ENCODE data around the gene STK38.

Gene STK38

DNA sequence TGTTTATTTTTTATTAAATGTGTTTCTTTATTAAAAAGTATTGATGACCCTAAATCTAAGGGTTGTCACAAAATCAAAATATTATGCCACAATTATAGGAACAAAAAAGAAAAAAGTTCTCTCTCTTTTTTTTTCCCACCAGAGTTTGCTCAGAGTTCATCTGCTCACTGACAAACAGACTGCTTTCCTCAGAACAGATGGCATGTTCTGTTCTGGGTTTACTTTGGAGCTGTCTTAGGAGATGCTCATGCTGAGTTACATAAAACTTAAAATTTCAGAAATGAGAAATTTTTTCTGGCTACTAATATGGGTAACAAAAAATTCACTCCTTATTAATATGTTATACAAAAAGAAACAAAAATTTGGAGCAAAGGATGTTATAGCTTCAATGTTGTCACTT is 30.3 kb downstream of the STK38 start:
- no peak for DNase-seq
- H2BK15ac ChIP-seq (replicated peaks; ENCODE audit: low read depth): no peak overlapping the region
- no peak overlapping the region for H2BK5ac ChIP-seq (ENCODE audit: low read length)
- no peak overlapping the region for H2BK120ac ChIP-seq (ENCODE audit: low read depth, low read length)
- no peak overlapping the region for H3K27ac ChIP-seq (ENCODE audit: low read depth, low read length)
- no peak overlapping the region for H3K4me2 ChIP-seq (ENCODE audit: low read length)
- no peak overlapping the region for H3K23ac ChIP-seq (ENCODE audit: low read length)
- no peaks in the 10 kb centered on the region for H3K79me2 ChIP-seq (ENCODE audit: control insufficient read depth, insufficient read depth, low read length)
- H3K27me3 ChIP-seq (ENCODE audit: insufficient read depth, low read length, poor library complexity): no peaks in the 10 kb centered on the region
- H3K4ac ChIP-seq (ENCODE audit: low read depth, low read length): no peak overlapping the region
- H3K79me1 ChIP-seq (ENCODE audit: low read length): no peaks in the 10 kb centered on the region
- H3K4me3 ChIP-seq (ENCODE audit: low read length): no peak overlapping the region
- no peaks in the 10 kb centered on the region for H3K4me1 ChIP-seq (ENCODE audit: control insufficient read depth, low read depth, low read length)
- H3K36me3 ChIP-seq (ENCODE audit: control insufficient read depth, insufficient read depth, low read length): no peaks in the 10 kb centered on the region
- H2AK5ac ChIP-seq (ENCODE audit: low read length): no peak overlapping the region
- H4K5ac ChIP-seq (ENCODE audit: low read length): no peak overlapping the region
- H3K18ac ChIP-seq (ENCODE audit: low read length): no peak overlapping the region
- H3K56ac ChIP-seq (ENCODE audit: low read length): no peak overlapping the region
- H3K9ac ChIP-seq (ENCODE audit: low read length): no peak overlapping the region
- no peak overlapping the region for H4K8ac ChIP-seq (ENCODE audit: low read depth, low read length)

DNA sequence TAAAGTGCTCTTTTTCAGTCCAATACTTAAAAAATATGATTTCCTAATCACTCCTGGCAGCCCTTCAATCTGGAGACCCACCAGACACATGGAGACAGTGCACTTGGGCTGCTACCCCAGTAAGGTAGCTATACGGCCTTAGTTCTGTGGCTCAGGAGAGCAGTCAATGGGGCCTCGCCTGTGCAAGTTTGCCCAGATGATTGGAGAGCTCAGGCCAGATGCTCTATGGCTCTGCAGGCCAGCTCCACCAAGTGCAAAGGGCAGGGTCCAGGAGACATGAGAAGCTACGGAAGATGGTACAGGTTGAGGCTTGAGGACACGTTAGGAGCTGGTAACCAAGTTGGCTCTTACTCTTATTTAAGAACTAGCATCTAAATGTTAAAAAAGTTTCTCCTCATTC is 30.7 kb downstream of the STK38 start:
- Histone ChIP-seq H3K23ac (ENCODE audit: low read length) (no peak overlapping the region), H3K4me3 (ENCODE audit: low read length) (no peak overlapping the region), H3K79me2 (ENCODE audit: control insufficient read depth, insufficient read depth, low read length) (no peaks in the 10 kb centered on the region), H4K8ac (ENCODE audit: low read depth, low read length) (no peak overlapping the region), H3K27me3 (ENCODE audit: insufficient read depth, low read length, poor library complexity) (no peaks in the 10 kb centered on the region), H2AK5ac (ENCODE audit: low read length) (no peak overlapping the region), H3K36me3 (ENCODE audit: control insufficient read depth, insufficient read depth, low read length) (no peaks in the 10 kb centered on the region), H3K4me2 (ENCODE audit: low read length) (no peak overlapping the region), H3K18ac (ENCODE audit: low read length) (no peak overlapping the region), H3K9ac (ENCODE audit: low read length) (no peak overlapping the region), H2BK120ac (ENCODE audit: low read depth, low read length) (no peak overlapping the region), H4K5ac (ENCODE audit: low read length) (no peak overlapping the region), H3K27ac (ENCODE audit: low read depth, low read length) (no peak overlapping the region), H3K4me1 (ENCODE audit: control insufficient read depth, low read depth, low read length) (no peaks in the 10 kb centered on the region), H3K56ac (ENCODE audit: low read length) (no peak overlapping the region), H3K4ac (ENCODE audit: low read depth, low read length) (no peak overlapping the region), H2BK15ac (replicated peaks; ENCODE audit: low read depth) (no peak overlapping the region), H3K79me1 (ENCODE audit: low read length) (no peaks in the 10 kb centered on the region), H2BK5ac (ENCODE audit: low read length) (no peak overlapping the region)
- no peak for DNase-seq
- WGBS (ENCODE audit: extremely low coverage, insufficient coverage, low lambda C conversion rate): no CpG with 5 or more reads among the region's 4 CpGs

DNA sequence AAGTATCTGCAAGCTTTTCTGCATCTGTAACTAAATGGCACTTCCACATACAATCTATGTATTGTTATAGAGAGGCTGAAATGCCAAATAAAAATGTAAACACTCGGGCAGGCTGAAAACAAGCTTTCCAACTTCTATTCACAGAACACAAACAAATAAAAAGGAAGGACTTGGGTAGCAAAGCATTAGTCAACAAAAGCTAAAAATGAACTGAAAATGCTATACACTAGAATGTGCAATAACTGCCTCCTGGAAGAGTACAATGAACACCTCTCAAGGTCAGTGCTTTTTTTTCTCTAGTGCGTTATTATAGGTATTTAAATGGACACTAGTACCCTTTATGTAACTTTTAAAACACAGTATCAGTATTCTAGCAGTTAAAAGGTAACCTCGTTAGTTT is 31.4 kb downstream of the STK38 start:
- Histone ChIP-seq H3K18ac (ENCODE audit: low read length) (no peak overlapping the region), H2AK5ac (ENCODE audit: low read length) (no peak overlapping the region), H2BK15ac (replicated peaks; ENCODE audit: low read depth) (no peak overlapping the region), H3K79me1 (ENCODE audit: low read length) (no peaks in the 10 kb centered on the region), H3K27ac (ENCODE audit: low read depth, low read length) (no peak overlapping the region), H3K4me3 (ENCODE audit: low read length) (no peak overlapping the region), H3K4me2 (ENCODE audit: low read length) (no peak overlapping the region), H4K5ac (ENCODE audit: low read length) (no peak overlapping the region), H3K56ac (ENCODE audit: low read length) (no peak overlapping the region), H3K36me3 (ENCODE audit: control insufficient read depth, insufficient read depth, low read length) (no peaks in the 10 kb centered on the region), H3K23ac (ENCODE audit: low read length) (no peak overlapping the region), H4K8ac (ENCODE audit: low read depth, low read length) (no peak overlapping the region), H3K79me2 (ENCODE audit: control insufficient read depth, insufficient read depth, low read length) (no peaks in the 10 kb centered on the region), H2BK120ac (ENCODE audit: low read depth, low read length) (no peak overlapping the region), H3K9ac (ENCODE audit: low read length) (no peak overlapping the region), H3K4ac (ENCODE audit: low read depth, low read length) (no peak overlapping the region), H2BK5ac (ENCODE audit: low read length) (no peak overlapping the region), H3K27me3 (ENCODE audit: insufficient read depth, low read length, poor library complexity) (no peaks in the 10 kb centered on the region), H3K4me1 (ENCODE audit: control insufficient read depth, low read depth, low read length) (no peaks in the 10 kb centered on the region)
- no CpG with 5 or more reads among the region's 3 CpGs for WGBS (ENCODE audit: extremely low coverage, insufficient coverage, low lambda C conversion rate)
- DNase-seq: no peak

- Histone ChIP-seq H3K36me3 (ENCODE audit: control insufficient read depth, insufficient read depth, low read length) (no peaks in the 10 kb centered on the region), H3K23ac (ENCODE audit: low read length) (no peak overlapping the region)
- no CpG with 5 or more reads among the region's 8 CpGs for WGBS (ENCODE audit: extremely low coverage, insufficient coverage, low lambda C conversion rate)
Observed at GRCh38 chr6:36514554-36515456, 32.5 kb downstream of the STK38 start.

DNA sequence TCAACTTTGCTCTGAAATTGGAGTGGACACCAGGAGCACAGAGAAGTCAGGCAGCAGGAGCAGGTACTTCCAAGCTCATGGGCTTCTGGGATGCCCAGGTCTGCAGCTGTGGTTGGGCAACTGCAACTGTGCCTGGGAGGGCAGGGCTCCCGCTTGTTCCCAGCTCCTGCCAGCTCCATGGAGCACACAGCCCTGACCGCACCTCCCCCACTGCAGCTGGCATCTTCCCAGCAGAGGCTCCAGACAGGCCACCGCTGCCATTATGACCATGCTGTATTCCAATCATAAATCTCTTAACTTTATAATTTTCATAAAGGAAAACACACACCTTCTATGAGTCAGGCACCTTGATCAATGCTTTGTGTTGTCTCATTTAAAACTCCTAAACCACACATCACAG is 36.9 kb downstream of the STK38 start:
- no peak overlapping the region for H2BK120ac ChIP-seq (ENCODE audit: low read depth, low read length)
- H4K8ac ChIP-seq (ENCODE audit: low read depth, low read length): no peak overlapping the region
- H3K4me1 ChIP-seq (ENCODE audit: control insufficient read depth, low read depth, low read length): no peaks in the 10 kb centered on the region
- DNase-seq: no peak
- WGBS (ENCODE audit: extremely low coverage, insufficient coverage, low lambda C conversion rate): no CpG with 5 or more reads among the region's 3 CpGs
- H2BK15ac ChIP-seq (replicated peaks; ENCODE audit: low read depth): no peak overlapping the region
- no peak overlapping the region for H3K4me3 ChIP-seq (ENCODE audit: low read length)
- H3K18ac ChIP-seq (ENCODE audit: low read length): no peak overlapping the region
- H3K4ac ChIP-seq (ENCODE audit: low read depth, low read length): no peak overlapping the region
- H3K27ac ChIP-seq (ENCODE audit: low read depth, low read length): no peak overlapping the region
- H2AK5ac ChIP-seq (ENCODE audit: low read length): no peak overlapping the region
- H3K27me3 ChIP-seq (ENCODE audit: insufficient read depth, low read length, poor library complexity): no peaks in the 10 kb centered on the region
- H3K56ac ChIP-seq (ENCODE audit: low read length): no peak overlapping the region
- H3K9ac ChIP-seq (ENCODE audit: low read length): no peak overlapping the region
- H2BK5ac ChIP-seq (ENCODE audit: low read length): no peak overlapping the region
- no peak overlapping the region for H3K23ac ChIP-seq (ENCODE audit: low read length)
- H4K5ac ChIP-seq (ENCODE audit: low read length): no peak overlapping the region
- no peaks in the 10 kb centered on the region for H3K79me2 ChIP-seq (ENCODE audit: control insufficient read depth, insufficient read depth, low read length)
- H3K79me1 ChIP-seq (ENCODE audit: low read length): no peaks in the 10 kb centered on the region
- peaks cover 2% of the 10 kb centered on the region for H3K36me3 ChIP-seq (ENCODE audit: control insufficient read depth, insufficient read depth, low read length)
- no peak overlapping the region for H3K4me2 ChIP-seq (ENCODE audit: low read length)

More at GRCh38 chr6:36514554-36515456, 32.5 kb downstream of the STK38 start:
- no peak overlapping the region for H4K5ac ChIP-seq (ENCODE audit: low read length)
- H3K27ac ChIP-seq (ENCODE audit: low read depth, low read length): no peak overlapping the region
- H2BK5ac ChIP-seq (ENCODE audit: low read length): no peak overlapping the region
- no peak overlapping the region for H3K4me3 ChIP-seq (ENCODE audit: low read length)
- H3K4ac ChIP-seq (ENCODE audit: low read depth, low read length): no peak overlapping the region
- no peak overlapping the region for H3K9ac ChIP-seq (ENCODE audit: low read length)
- H3K4me2 ChIP-seq (ENCODE audit: low read length): no peak overlapping the region
- no peaks in the 10 kb centered on the region for H3K79me2 ChIP-seq (ENCODE audit: control insufficient read depth, insufficient read depth, low read length)
- no peaks in the 10 kb centered on the region for H3K4me1 ChIP-seq (ENCODE audit: control insufficient read depth, low read depth, low read length)
- H3K56ac ChIP-seq (ENCODE audit: low read length): no peak overlapping the region
- H3K79me1 ChIP-seq (ENCODE audit: low read length): no peaks in the 10 kb centered on the region
- H4K8ac ChIP-seq (ENCODE audit: low read depth, low read length): no peak overlapping the region
- H2BK15ac ChIP-seq (replicated peaks; ENCODE audit: low read depth): no peak overlapping the region
- H2BK120ac ChIP-seq (ENCODE audit: low read depth, low read length): no peak overlapping the region
- H3K27me3 ChIP-seq (ENCODE audit: insufficient read depth, low read length, poor library complexity): no peaks in the 10 kb centered on the region
- no peak for DNase-seq
- no peak overlapping the region for H2AK5ac ChIP-seq (ENCODE audit: low read length)
- H3K18ac ChIP-seq (ENCODE audit: low read length): no peak overlapping the region

DNA sequence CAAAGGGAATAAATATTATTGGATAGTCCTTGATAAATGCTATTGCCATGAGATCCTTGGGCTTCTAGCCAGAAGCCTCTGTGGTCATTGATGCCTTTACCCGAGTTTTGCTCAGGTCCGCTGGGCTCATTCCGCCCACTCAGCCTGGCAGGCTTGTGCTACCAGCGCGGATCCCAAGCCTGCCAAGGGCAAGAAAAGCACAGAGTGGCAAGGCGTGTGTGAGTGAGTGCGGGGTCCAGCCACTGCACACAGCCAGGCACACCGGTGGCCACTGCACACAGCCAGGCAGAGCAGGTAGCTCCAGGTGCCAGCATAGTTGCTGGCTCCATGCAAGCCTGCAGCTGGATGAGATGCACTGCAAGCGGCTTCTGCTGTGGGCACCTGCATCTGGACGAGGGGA is 38.7 kb downstream of the STK38 start:
- Histone ChIP-seq H2BK15ac (replicated peaks; ENCODE audit: low read depth) (no peak overlapping the region), H2BK120ac (ENCODE audit: low read depth, low read length) (no peak overlapping the region), H3K18ac (ENCODE audit: low read length) (no peak overlapping the region), H3K23ac (ENCODE audit: low read length) (no peak overlapping the region), H3K4me3 (ENCODE audit: low read length) (no peak overlapping the region), H2BK5ac (ENCODE audit: low read length) (no peak overlapping the region), H3K4me1 (ENCODE audit: control insufficient read depth, low read depth, low read length) (no peaks in the 10 kb centered on the region), H3K79me2 (ENCODE audit: control insufficient read depth, insufficient read depth, low read length) (no peaks in the 10 kb centered on the region), H4K8ac (ENCODE audit: low read depth, low read length) (no peak overlapping the region), H2AK5ac (ENCODE audit: low read length) (no peak overlapping the region), H3K27ac (ENCODE audit: low read depth, low read length) (no peak overlapping the region), H3K4ac (ENCODE audit: low read depth, low read length) (no peak overlapping the region), H3K36me3 (ENCODE audit: control insufficient read depth, insufficient read depth, low read length) (peaks cover 2% of the 10 kb centered on the region), H3K4me2 (ENCODE audit: low read length) (no peak overlapping the region), H3K79me1 (ENCODE audit: low read length) (no peaks in the 10 kb centered on the region), H4K5ac (ENCODE audit: low read length) (no peak overlapping the region), H3K9ac (ENCODE audit: low read length) (no peak overlapping the region), H3K56ac (ENCODE audit: low read length) (no peak overlapping the region), H3K27me3 (ENCODE audit: insufficient read depth, low read length, poor library complexity) (no peaks in the 10 kb centered on the region)
- DNase-seq: no peak
- WGBS (ENCODE audit: extremely low coverage, insufficient coverage, low lambda C conversion rate): no CpG with 5 or more reads among the region's 10 CpGs

All from mesendoderm (in vitro differentiated cells).